ENCODE results near the gene TRAPPC2B. TPM values are rescaled to one million over a fixed set of nuclear protein-coding genes. Genes with fewer than 3 reads are reported as not detected.

Gene TRAPPC2B
- total and polyA plus RNA-seq, 2 experiments from 2014 or later = 27.8 to 39.0 TPM

DNA sequence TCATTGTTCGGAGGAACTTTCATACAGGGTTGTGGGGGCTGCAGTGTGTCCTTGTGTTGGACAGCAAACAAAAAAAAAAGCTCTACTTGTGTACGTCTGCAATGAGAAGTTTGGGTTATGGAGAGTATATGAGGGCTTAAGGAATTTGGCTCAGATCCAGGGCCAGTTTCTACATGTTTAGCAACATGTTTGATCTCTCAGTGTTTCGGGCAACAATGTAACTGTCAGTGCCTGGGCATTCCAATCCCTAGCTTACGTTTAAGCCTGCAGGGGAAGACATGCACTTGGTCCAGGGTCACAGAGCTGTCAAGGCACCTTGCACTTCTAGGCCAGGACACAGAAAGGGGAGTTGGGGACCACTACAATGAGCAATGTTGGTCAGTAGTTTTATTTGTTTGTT, 29.2 kb upstream of the TRAPPC2B start:
- Histone ChIP-seq H3K4me3 (no peak overlapping the region), H4K20me1 (ENCODE audit: insufficient read depth, poor library complexity, severe bottlenecking) (no peaks in the 10 kb centered on the region), H2AFZ (no peak overlapping the region), H3K4me1 (ENCODE audit: insufficient read depth) (no peaks in the 10 kb centered on the region), H3K4me2 (no peak overlapping the region), H3K36me3 (replicated peaks; ENCODE audit: insufficient read depth, low read depth) (no peaks in the 10 kb centered on the region), H3K27ac (peak overlapping the region; percentile 43), H3K9me2 (replicated peaks; ENCODE audit: insufficient read depth) (no peaks in the 10 kb centered on the region), H3K9me3 (ENCODE audit: low read depth) (no peaks in the 10 kb centered on the region), H3K79me2 (no peaks in the 10 kb centered on the region), H3K27me3 (no peaks in the 10 kb centered on the region)
- TF ChIP-seq EZH2 (IDR thresholded peaks at IDR 0.05; ENCODE audit: borderline replicate concordance) (no peak), EZH2phosphoT487 (IDR thresholded peaks at IDR 0.05; ENCODE audit: low read depth, severe bottlenecking, unreplicated experiment) (no peak)
- TF ChIP-seq, protein P1, sequence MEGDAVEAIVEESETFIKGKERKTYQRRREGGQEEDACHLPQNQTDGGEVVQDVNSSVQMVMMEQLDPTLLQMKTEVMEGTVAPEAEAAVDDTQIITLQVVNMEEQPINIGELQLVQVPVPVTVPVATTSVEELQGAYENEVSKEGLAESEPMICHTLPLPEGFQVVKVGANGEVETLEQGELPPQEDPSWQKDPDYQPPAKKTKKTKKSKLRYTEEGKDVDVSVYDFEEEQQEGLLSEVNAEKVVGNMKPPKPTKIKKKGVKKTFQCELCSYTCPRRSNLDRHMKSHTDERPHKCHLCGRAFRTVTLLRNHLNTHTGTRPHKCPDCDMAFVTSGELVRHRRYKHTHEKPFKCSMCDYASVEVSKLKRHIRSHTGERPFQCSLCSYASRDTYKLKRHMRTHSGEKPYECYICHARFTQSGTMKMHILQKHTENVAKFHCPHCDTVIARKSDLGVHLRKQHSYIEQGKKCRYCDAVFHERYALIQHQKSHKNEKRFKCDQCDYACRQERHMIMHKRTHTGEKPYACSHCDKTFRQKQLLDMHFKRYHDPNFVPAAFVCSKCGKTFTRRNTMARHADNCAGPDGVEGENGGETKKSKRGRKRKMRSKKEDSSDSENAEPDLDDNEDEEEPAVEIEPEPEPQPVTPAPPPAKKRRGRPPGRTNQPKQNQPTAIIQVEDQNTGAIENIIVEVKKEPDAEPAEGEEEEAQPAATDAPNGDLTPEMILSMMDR (IDR thresholded peaks at IDR 0.05; ENCODE audit: poor library complexity) = no peak
- DNase-seq (ENCODE audit: low spot score) = peak; percentile 51
- 68% methylated on average over 4 of the region's 4 CpGs for WGBS (ENCODE audit: low lambda C conversion rate, missing lambda C conversion rate)

DNA sequence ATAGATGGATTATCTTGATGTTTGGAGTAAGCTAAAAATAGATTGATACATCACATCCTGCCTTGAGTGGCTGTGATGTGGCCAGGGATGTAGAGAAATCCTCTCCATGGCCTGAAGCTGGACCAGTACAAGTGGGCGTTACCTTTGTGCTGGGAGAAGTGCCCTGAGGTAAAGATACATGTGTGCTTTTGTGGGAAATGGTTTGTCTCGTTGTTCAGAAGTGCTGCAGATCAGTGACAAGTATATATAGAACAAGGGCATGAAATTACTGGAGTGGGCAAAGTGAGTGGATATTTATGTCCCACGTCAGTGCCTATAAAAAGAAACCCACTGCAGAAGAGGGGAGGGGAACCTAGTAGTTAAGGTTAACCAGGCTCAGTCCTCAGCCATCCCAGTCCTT, 24.5 kb upstream of the TRAPPC2B start:
- peaks cover 2% of the 10 kb centered on the region for H3K27me3 ChIP-seq
- no peaks in the 10 kb centered on the region for H4K20me1 ChIP-seq (ENCODE audit: insufficient read depth, poor library complexity, severe bottlenecking)
- no peak overlapping the region for H3K27ac ChIP-seq
- H3K4me2 ChIP-seq = no peak overlapping the region
- no peak for DNase-seq (ENCODE audit: low spot score)
- no peaks in the 10 kb centered on the region for H3K4me1 ChIP-seq (ENCODE audit: insufficient read depth)
- no peaks in the 10 kb centered on the region for H3K36me3 ChIP-seq (replicated peaks; ENCODE audit: insufficient read depth, low read depth)
- WGBS (ENCODE audit: low lambda C conversion rate, missing lambda C conversion rate) = 68% methylated on average over 3 of the region's 3 CpGs
- no peak overlapping the region for H3K4me3 ChIP-seq
- no peaks in the 10 kb centered on the region for H3K9me2 ChIP-seq (replicated peaks; ENCODE audit: insufficient read depth)
- TF ChIP-seq, protein P1 (IDR thresholded peaks at IDR 0.05; ENCODE audit: poor library complexity) = no peak
- TF ChIP-seq EZH2phosphoT487 (IDR thresholded peaks at IDR 0.05; ENCODE audit: low read depth, severe bottlenecking, unreplicated experiment) = no peak
- TF ChIP-seq EZH2 (IDR thresholded peaks at IDR 0.05; ENCODE audit: borderline replicate concordance) = no peak
- H3K9me3 ChIP-seq (ENCODE audit: low read depth) = no peaks in the 10 kb centered on the region
- no peak overlapping the region for H2AFZ ChIP-seq
- no peaks in the 10 kb centered on the region for H3K79me2 ChIP-seq

DNA sequence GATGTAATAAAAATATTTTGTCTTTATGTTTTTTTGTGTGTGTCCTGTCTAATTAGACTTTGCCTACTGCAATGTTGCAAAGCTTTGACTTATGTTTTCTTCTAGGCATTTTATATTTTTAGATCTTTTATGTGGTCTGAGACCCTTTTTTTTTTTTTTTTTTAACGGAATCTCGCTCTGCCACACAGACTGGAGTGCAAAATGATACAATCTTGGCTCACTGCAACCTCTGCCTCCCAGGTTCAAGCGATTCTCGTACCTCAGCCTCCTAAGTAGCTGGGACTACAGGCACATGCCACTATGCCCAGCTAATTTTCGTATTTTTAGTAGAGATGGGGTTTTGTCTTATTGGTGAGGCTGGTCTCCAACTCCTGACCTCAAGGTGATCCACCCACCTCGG, 20.8 kb upstream of the TRAPPC2B start:
- Histone ChIP-seq H3K9me3 (ENCODE audit: low read depth) (no peaks in the 10 kb centered on the region), H3K79me2 (no peaks in the 10 kb centered on the region), H2AFZ (no peak overlapping the region), H3K27me3 (peaks cover 12% of the 10 kb centered on the region), H3K9me2 (replicated peaks; ENCODE audit: insufficient read depth) (no peaks in the 10 kb centered on the region), H3K4me3 (no peak overlapping the region), H3K36me3 (replicated peaks; ENCODE audit: insufficient read depth, low read depth) (no peaks in the 10 kb centered on the region), H3K27ac (no peak overlapping the region), H3K4me1 (ENCODE audit: insufficient read depth) (no peaks in the 10 kb centered on the region), H4K20me1 (ENCODE audit: insufficient read depth, poor library complexity, severe bottlenecking) (no peaks in the 10 kb centered on the region), H3K4me2 (no peak overlapping the region)
- 82% methylated on average over 6 of the region's 6 CpGs for WGBS (ENCODE audit: low lambda C conversion rate, missing lambda C conversion rate)
- TF ChIP-seq EZH2phosphoT487 (IDR thresholded peaks at IDR 0.05; ENCODE audit: low read depth, severe bottlenecking, unreplicated experiment) (no peak), EZH2 (IDR thresholded peaks at IDR 0.05; ENCODE audit: borderline replicate concordance) (no peak)
- TF ChIP-seq, protein P1 (IDR thresholded peaks at IDR 0.05; ENCODE audit: poor library complexity) = no peak
- DNase-seq (ENCODE audit: low spot score) = no peak

DNA sequence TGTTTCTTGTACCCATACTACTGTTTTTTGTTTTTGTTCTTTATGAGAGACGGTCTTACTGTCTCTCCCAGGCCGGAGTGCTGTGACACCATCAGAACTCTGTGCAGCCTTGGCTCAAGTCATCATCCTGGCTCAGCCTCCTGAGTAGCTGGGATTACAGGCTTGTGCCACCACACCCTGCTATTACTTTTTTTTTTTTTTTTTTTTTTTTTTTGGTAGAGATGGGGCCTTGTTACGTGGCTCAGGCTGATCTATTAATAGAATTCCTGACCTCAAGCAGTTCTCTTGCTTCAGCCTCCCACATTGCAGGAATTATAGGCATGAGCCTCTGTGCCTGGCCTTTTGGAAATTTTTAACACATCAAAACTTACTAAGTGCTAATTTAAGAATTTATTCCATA, 15.2 kb upstream of the TRAPPC2B start:
- Histone ChIP-seq H3K9me2 (replicated peaks; ENCODE audit: insufficient read depth) (no peaks in the 10 kb centered on the region), H3K4me2 (no peak overlapping the region), H3K4me3 (no peak overlapping the region), H3K79me2 (peaks cover 19% of the 10 kb centered on the region), H3K27me3 (peaks cover 12% of the 10 kb centered on the region), H4K20me1 (ENCODE audit: insufficient read depth, poor library complexity, severe bottlenecking) (no peaks in the 10 kb centered on the region), H3K36me3 (replicated peaks; ENCODE audit: insufficient read depth, low read depth) (no peaks in the 10 kb centered on the region), H3K4me1 (ENCODE audit: insufficient read depth) (peaks cover 12% of the 10 kb centered on the region), H2AFZ (no peak overlapping the region), H3K27ac (no peak overlapping the region), H3K9me3 (ENCODE audit: low read depth) (no peaks in the 10 kb centered on the region)
- no peak for DNase-seq (ENCODE audit: low spot score)
- WGBS (ENCODE audit: low lambda C conversion rate, missing lambda C conversion rate) = 70% methylated on average over 3 of the region's 3 CpGs
- TF ChIP-seq, protein P1 (IDR thresholded peaks at IDR 0.05; ENCODE audit: poor library complexity) = no peak
- no peak for TF ChIP-seq EZH2phosphoT487 (IDR thresholded peaks at IDR 0.05; ENCODE audit: low read depth, severe bottlenecking, unreplicated experiment)
- no peak for TF ChIP-seq EZH2 (IDR thresholded peaks at IDR 0.05; ENCODE audit: borderline replicate concordance)
